ENCODE measurements around the gene TMEM154. TPM values are rescaled to one million over a fixed set of nuclear protein-coding genes. Genes with fewer than 3 reads are reported as not detected.

TMEM154 gene
- total and polyA plus RNA-seq, 4 donors, result under 0.01 to 5.4 (median 2.6) TPM

- H3K4me3 ChIP-seq (ENCODE audit: low read length in 2 of 2), result no peak overlapping the region
- 56 to 63% methylated on average over 1 of the region's 1 CpG for WGBS, 2 donors
- H3K9me3 ChIP-seq (ENCODE audit: control insufficient read depth, low read length), result no peaks in the 10 kb centered on the region
- DNase-seq (no peak), ATAC-seq (ENCODE audit: low FRiP score) (no peak)
- no peaks in the 10 kb centered on the region for H3K27me3 ChIP-seq (ENCODE audit: control insufficient read depth in 1 of 2, insufficient read depth in 2 of 2, low read length in 1 of 2)
- H3K4me1 ChIP-seq (ENCODE audit: control insufficient read depth in 1 of 2, insufficient read depth in 2 of 2, low read length in 2 of 2), result peaks cover 0 to 1% of the 10 kb centered on the region in 2 donors
- no peak overlapping the region for H3K27ac ChIP-seq (ENCODE audit: low read depth in 1 of 2, low read length in 2 of 2)
- intact Hi-C loops (cut with DNase I), result no loop called here
- no peaks in the 10 kb centered on the region for H3K36me3 ChIP-seq (ENCODE audit: control insufficient read depth in 1 of 2, insufficient read depth in 2 of 2, low read length in 1 of 2)
Observed at GRCh38 chr4:152630324-152630723, 49.5 kb downstream of the TMEM154 start.

GRCh38 chr4:152629908-152630307 is 49.9 kb downstream of the TMEM154 start:
- WGBS, 2 donors, result 86 to 90% methylated on average over 3 of the region's 3 CpGs
- Histone ChIP-seq H3K27me3 (ENCODE audit: control insufficient read depth in 1 of 2, insufficient read depth in 2 of 2, low read length in 1 of 2) (no peaks in the 10 kb centered on the region), H3K36me3 (ENCODE audit: control insufficient read depth in 1 of 2, insufficient read depth in 2 of 2, low read length in 1 of 2) (no peaks in the 10 kb centered on the region), H3K4me1 (ENCODE audit: control insufficient read depth in 1 of 2, insufficient read depth in 2 of 2, low read length in 2 of 2) (peaks cover 0 to 1% of the 10 kb centered on the region in 2 donors), H3K27ac (ENCODE audit: low read depth in 1 of 2, low read length in 2 of 2) (no peak overlapping the region), H3K9me3 (ENCODE audit: control insufficient read depth, low read length) (no peaks in the 10 kb centered on the region), H3K4me3 (ENCODE audit: low read length in 2 of 2) (no peak overlapping the region)
- ATAC-seq (ENCODE audit: low FRiP score) (no peak), DNase-seq (no peak)
- intact Hi-C loops (cut with DNase I), result no loop called here

- no peak for DNase-seq
- Histone ChIP-seq H3K4me3 (ENCODE audit: low read length in 2 of 2) (no peak overlapping the region), H3K36me3 (ENCODE audit: control insufficient read depth in 1 of 2, insufficient read depth in 2 of 2, low read length in 1 of 2) (no peaks in the 10 kb centered on the region), H3K27ac (ENCODE audit: low read depth in 1 of 2, low read length in 2 of 2) (no peak overlapping the region), H3K27me3 (ENCODE audit: control insufficient read depth in 1 of 2, insufficient read depth in 2 of 2, low read length in 1 of 2) (no peaks in the 10 kb centered on the region), H3K4me1 (ENCODE audit: control insufficient read depth in 1 of 2, insufficient read depth in 2 of 2, low read length in 2 of 2) (peaks cover 0 to 1% of the 10 kb centered on the region in 2 donors), H3K9me3 (ENCODE audit: control insufficient read depth, low read length) (no peaks in the 10 kb centered on the region)
- 79 to 84% methylated on average over 5 of the region's 5 CpGs for WGBS, 2 donors
- no peak for ATAC-seq (ENCODE audit: low FRiP score)
- intact Hi-C loops (cut with DNase I), result no loop called here
Observed at GRCh38 chr4:152628128-152628527, 51.7 kb downstream of the TMEM154 start.

DNA sequence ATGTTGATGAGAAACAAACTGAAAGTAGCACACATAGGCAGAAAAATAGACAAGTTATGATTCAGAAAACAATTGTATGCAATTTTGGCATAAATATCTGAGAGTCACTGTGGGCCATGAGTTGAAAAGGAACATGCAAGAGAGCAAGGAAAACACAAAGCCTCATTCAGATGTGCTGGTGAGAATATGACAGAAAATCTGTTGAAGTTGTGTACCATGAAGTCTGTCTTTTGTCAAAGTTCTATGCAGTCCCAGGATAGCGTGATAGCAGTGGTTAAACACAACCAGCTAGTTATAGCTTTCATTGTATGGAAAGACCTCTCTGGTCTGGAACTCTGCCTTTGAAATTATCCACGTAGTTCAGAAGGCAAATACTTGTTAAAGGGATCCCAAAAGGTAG is 53.0 kb downstream of the TMEM154 start:
- DNase-seq, result no peak
- Histone ChIP-seq H3K9me3 (ENCODE audit: control insufficient read depth, low read length) (no peaks in the 10 kb centered on the region), H3K4me1 (ENCODE audit: control insufficient read depth in 1 of 2, insufficient read depth in 2 of 2, low read length in 2 of 2) (peaks cover 0 to 1% of the 10 kb centered on the region in 2 donors), H3K4me3 (ENCODE audit: low read length in 2 of 2) (no peak overlapping the region), H3K27me3 (ENCODE audit: control insufficient read depth in 1 of 2, insufficient read depth in 2 of 2, low read length in 1 of 2) (no peaks in the 10 kb centered on the region), H3K36me3 (ENCODE audit: control insufficient read depth in 1 of 2, insufficient read depth in 2 of 2, low read length in 1 of 2) (no peaks in the 10 kb centered on the region), H3K27ac (ENCODE audit: low read depth in 1 of 2, low read length in 2 of 2) (no peak overlapping the region)
- intact Hi-C loops (cut with DNase I), result no loop called here
- ATAC-seq (ENCODE audit: low FRiP score), result no peak
- WGBS, 2 donors, result 58 to 71% methylated on average over 2 of the region's 2 CpGs

DNA sequence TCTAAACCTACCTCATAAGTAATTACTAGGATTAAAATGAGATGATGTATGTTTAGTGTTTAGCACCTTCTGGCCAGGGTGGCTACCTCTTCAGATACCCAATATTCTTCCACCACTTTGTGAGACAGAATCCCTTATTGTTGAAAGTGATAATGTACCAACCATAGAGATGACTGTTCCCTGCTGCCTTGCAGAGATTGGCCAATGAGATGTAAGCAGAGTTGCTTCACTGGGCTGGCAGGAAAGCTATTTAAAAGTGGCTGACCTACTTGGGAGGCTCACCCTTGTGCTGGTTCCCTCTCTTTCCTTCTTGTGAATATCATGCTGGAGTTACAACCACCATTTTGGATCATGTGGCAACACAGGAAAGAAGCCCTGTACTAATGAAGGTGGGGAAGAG is 58.9 kb downstream of the TMEM154 start:
- no peaks in the 10 kb centered on the region for H3K9me3 ChIP-seq (ENCODE audit: control insufficient read depth, low read length)
- ATAC-seq (ENCODE audit: low FRiP score), result no peak
- H3K27me3 ChIP-seq (ENCODE audit: control insufficient read depth in 1 of 2, insufficient read depth in 2 of 2, low read length in 1 of 2), result no peaks in the 10 kb centered on the region
- no peak for DNase-seq
- intact Hi-C loops (cut with DNase I), result no loop called here
- no peak overlapping the region for H3K27ac ChIP-seq (ENCODE audit: low read depth in 1 of 2, low read length in 2 of 2)
- H3K4me1 ChIP-seq (ENCODE audit: control insufficient read depth in 1 of 2, insufficient read depth in 2 of 2, low read length in 2 of 2), result no peaks in the 10 kb centered on the region
- no peak overlapping the region for H3K4me3 ChIP-seq (ENCODE audit: low read length in 2 of 2)
- no peaks in the 10 kb centered on the region for H3K36me3 ChIP-seq (ENCODE audit: control insufficient read depth in 1 of 2, insufficient read depth in 2 of 2, low read length in 1 of 2)

DNA sequence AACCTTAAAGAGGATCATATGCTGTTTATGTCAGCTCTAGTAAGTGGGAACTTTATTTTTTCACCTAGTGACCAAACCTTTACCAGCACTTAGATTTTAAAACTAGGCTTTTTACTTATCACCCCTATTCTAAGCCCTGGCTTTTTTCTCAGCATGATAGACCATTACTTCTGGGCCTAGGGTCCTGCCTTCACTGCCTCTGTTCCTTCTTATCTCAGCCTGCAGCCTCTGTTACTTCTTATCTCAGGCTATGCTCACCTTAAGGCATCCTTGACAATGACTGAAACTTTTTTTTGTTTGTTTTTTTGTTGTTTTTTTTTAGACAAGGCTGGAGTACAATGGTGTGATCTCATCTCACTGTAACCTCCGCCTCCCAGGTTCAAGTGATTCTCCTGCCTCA is 59.6 kb downstream of the TMEM154 start:
- H3K9me3 ChIP-seq (ENCODE audit: control insufficient read depth, low read length), result no peaks in the 10 kb centered on the region
- no peaks in the 10 kb centered on the region for H3K4me1 ChIP-seq (ENCODE audit: control insufficient read depth in 1 of 2, insufficient read depth in 2 of 2, low read length in 2 of 2)
- 94 to 100% methylated on average over 1 of the region's 1 CpG for WGBS, 2 donors
- intact Hi-C loops (cut with DNase I), result no loop called here
- H3K27ac ChIP-seq (ENCODE audit: low read depth in 1 of 2, low read length in 2 of 2), result no peak overlapping the region
- H3K36me3 ChIP-seq (ENCODE audit: control insufficient read depth in 1 of 2, insufficient read depth in 2 of 2, low read length in 1 of 2), result no peaks in the 10 kb centered on the region
- H3K27me3 ChIP-seq (ENCODE audit: control insufficient read depth in 1 of 2, insufficient read depth in 2 of 2, low read length in 1 of 2), result no peaks in the 10 kb centered on the region
- no peak overlapping the region for H3K4me3 ChIP-seq (ENCODE audit: low read length in 2 of 2)
- ATAC-seq (ENCODE audit: low FRiP score), result no peak
- DNase-seq, result no peak

GRCh38 chr4:152619556-152619955 is 60.2 kb downstream of the TMEM154 start:
- no peak overlapping the region for H3K27ac ChIP-seq (ENCODE audit: low read depth in 1 of 2, low read length in 2 of 2)
- ATAC-seq (ENCODE audit: low FRiP score) (no peak), DNase-seq (no peak)
- H3K36me3 ChIP-seq (ENCODE audit: control insufficient read depth in 1 of 2, insufficient read depth in 2 of 2, low read length in 1 of 2), result no peaks in the 10 kb centered on the region
- intact Hi-C loops (cut with DNase I), result no loop called here
- no peak overlapping the region for H3K4me3 ChIP-seq (ENCODE audit: low read length in 2 of 2)
- WGBS, 2 donors, result 81 to 86% methylated on average over 3 of the region's 3 CpGs
- H3K27me3 ChIP-seq (ENCODE audit: control insufficient read depth in 1 of 2, insufficient read depth in 2 of 2, low read length in 1 of 2), result no peaks in the 10 kb centered on the region
- no peaks in the 10 kb centered on the region for H3K4me1 ChIP-seq (ENCODE audit: control insufficient read depth in 1 of 2, insufficient read depth in 2 of 2, low read length in 2 of 2)
- no peaks in the 10 kb centered on the region for H3K9me3 ChIP-seq (ENCODE audit: control insufficient read depth, low read length)

- no peaks in the 10 kb centered on the region for H3K36me3 ChIP-seq (ENCODE audit: control insufficient read depth in 1 of 2, insufficient read depth in 2 of 2, low read length in 1 of 2)
- no peak overlapping the region for H3K27ac ChIP-seq (ENCODE audit: low read depth in 1 of 2, low read length in 2 of 2)
- 94 to 96% methylated on average over 4 of the region's 4 CpGs for WGBS, 2 donors
- no peaks in the 10 kb centered on the region for H3K4me1 ChIP-seq (ENCODE audit: control insufficient read depth in 1 of 2, insufficient read depth in 2 of 2, low read length in 2 of 2)
- no peak overlapping the region for H3K4me3 ChIP-seq (ENCODE audit: low read length in 2 of 2)
- DNase-seq (no peak), ATAC-seq (ENCODE audit: low FRiP score) (no peak)
- intact Hi-C loops (cut with DNase I), result no loop called here
- no peaks in the 10 kb centered on the region for H3K9me3 ChIP-seq (ENCODE audit: control insufficient read depth, low read length)
- H3K27me3 ChIP-seq (ENCODE audit: control insufficient read depth in 1 of 2, insufficient read depth in 2 of 2, low read length in 1 of 2), result no peaks in the 10 kb centered on the region
Observed at GRCh38 chr4:152618971-152619370, 60.8 kb downstream of the TMEM154 start.

- WGBS, 2 donors, result 84 to 85% methylated on average over 3 of the region's 3 CpGs
- DNase-seq (no peak), ATAC-seq (ENCODE audit: low FRiP score) (no peak)
- Histone ChIP-seq H3K9me3 (ENCODE audit: control insufficient read depth, low read length) (no peaks in the 10 kb centered on the region), H3K27ac (ENCODE audit: low read depth in 1 of 2, low read length in 2 of 2) (no peak overlapping the region), H3K4me3 (ENCODE audit: low read length in 2 of 2) (no peak overlapping the region), H3K36me3 (ENCODE audit: control insufficient read depth in 1 of 2, insufficient read depth in 2 of 2, low read length in 1 of 2) (no peaks in the 10 kb centered on the region), H3K4me1 (ENCODE audit: control insufficient read depth in 1 of 2, insufficient read depth in 2 of 2, low read length in 2 of 2) (no peaks in the 10 kb centered on the region), H3K27me3 (ENCODE audit: control insufficient read depth in 1 of 2, insufficient read depth in 2 of 2, low read length in 1 of 2) (no peaks in the 10 kb centered on the region)
- intact Hi-C loops (cut with DNase I), result no loop called here
Observed at GRCh38 chr4:152616804-152617203, 63.0 kb downstream of the TMEM154 start.
